H1 (cell line): Measurements from ENCODE around the gene RPAP3. TPM values are rescaled to one million over a fixed set of nuclear protein-coding genes. Genes with fewer than 3 reads are reported as not detected.

Experiments
- EZH2 ChIP-seq: fragments of 200-600 bp; sonication (generic); IDR thresholded peaks from 2 replicates; pipeline ENCODE4 v1.7.1; 2012; ENCODE audit warnings: low read depth, mild to moderate bottlenecking, moderate library complexity, low read length, inconsistent platforms; ENCODE audit not compliant: severe bottlenecking
- polyA plus RNA-seq, 7 experiments: library from polyadenylated mRNA; depleted of rRNA in 3 of 7; stranded (reverse) in 5 of 7; unstranded in 2 of 7; fragments of >200 nt in 5 of 7; fragments of 200-250 nt in 2 of 7; gene quantifications; 1 replicate in 5 of 7; 2 replicates in 1 of 7; 4 replicates in 1 of 7; pipeline versions ENCODE4 v1.2.1 to v1.2.3, GENCODE V29; 2011 to 2013; ENCODE audit warnings: missing spikeins in 2 of 7, mixed read lengths in 2 of 7
- total RNA-seq: library from RNA; stranded (reverse); fragmentation: NEBNext Ultra II Directional; extraction: Animal tissue kit (Norgen Biotek cat#: 25700); gene quantifications from 2 replicates; pipeline ENCODE4 v1.2.1, GENCODE V29; 2021
- TF ChIP-seq, protein P1 (sequence below): fragments of 300-600 bp; sonication (generic); IDR thresholded peaks from 2 replicates; pipeline ENCODE4 v1.7.1; 2012; ENCODE audit warnings: low read length, moderate library complexity, mild to moderate bottlenecking, inconsistent platforms; ENCODE audit not compliant: insufficient replicate concordance

Gene RPAP3
- total and polyA plus RNA-seq, 2 of the 8 experiments (the other 6 are each of a cell fraction or from before 2014, with no cell fraction given): 6.4 to 60.5 TPM

DNA sequence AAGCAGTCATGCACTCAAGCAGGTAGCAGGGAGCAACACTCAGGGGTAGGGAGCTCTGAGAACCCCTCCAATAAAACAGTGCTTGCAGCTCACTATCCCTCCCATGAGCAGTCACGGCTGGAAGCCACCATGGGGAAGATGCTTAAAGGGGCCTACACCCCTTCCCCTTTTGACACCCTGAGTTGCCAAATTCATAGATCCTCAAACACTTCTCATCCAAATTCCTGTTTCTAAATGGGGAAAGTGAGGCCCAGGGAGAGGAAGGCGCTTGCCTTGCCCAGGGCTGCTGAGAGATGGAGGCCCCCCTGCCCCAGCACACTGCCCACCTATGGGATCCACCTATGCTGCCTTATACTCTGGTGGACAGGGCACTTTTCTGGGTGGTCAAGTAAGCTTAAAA lies 26.7 kb upstream of the RPAP3 start (continued):
- TF ChIP-seq, protein P1, sequence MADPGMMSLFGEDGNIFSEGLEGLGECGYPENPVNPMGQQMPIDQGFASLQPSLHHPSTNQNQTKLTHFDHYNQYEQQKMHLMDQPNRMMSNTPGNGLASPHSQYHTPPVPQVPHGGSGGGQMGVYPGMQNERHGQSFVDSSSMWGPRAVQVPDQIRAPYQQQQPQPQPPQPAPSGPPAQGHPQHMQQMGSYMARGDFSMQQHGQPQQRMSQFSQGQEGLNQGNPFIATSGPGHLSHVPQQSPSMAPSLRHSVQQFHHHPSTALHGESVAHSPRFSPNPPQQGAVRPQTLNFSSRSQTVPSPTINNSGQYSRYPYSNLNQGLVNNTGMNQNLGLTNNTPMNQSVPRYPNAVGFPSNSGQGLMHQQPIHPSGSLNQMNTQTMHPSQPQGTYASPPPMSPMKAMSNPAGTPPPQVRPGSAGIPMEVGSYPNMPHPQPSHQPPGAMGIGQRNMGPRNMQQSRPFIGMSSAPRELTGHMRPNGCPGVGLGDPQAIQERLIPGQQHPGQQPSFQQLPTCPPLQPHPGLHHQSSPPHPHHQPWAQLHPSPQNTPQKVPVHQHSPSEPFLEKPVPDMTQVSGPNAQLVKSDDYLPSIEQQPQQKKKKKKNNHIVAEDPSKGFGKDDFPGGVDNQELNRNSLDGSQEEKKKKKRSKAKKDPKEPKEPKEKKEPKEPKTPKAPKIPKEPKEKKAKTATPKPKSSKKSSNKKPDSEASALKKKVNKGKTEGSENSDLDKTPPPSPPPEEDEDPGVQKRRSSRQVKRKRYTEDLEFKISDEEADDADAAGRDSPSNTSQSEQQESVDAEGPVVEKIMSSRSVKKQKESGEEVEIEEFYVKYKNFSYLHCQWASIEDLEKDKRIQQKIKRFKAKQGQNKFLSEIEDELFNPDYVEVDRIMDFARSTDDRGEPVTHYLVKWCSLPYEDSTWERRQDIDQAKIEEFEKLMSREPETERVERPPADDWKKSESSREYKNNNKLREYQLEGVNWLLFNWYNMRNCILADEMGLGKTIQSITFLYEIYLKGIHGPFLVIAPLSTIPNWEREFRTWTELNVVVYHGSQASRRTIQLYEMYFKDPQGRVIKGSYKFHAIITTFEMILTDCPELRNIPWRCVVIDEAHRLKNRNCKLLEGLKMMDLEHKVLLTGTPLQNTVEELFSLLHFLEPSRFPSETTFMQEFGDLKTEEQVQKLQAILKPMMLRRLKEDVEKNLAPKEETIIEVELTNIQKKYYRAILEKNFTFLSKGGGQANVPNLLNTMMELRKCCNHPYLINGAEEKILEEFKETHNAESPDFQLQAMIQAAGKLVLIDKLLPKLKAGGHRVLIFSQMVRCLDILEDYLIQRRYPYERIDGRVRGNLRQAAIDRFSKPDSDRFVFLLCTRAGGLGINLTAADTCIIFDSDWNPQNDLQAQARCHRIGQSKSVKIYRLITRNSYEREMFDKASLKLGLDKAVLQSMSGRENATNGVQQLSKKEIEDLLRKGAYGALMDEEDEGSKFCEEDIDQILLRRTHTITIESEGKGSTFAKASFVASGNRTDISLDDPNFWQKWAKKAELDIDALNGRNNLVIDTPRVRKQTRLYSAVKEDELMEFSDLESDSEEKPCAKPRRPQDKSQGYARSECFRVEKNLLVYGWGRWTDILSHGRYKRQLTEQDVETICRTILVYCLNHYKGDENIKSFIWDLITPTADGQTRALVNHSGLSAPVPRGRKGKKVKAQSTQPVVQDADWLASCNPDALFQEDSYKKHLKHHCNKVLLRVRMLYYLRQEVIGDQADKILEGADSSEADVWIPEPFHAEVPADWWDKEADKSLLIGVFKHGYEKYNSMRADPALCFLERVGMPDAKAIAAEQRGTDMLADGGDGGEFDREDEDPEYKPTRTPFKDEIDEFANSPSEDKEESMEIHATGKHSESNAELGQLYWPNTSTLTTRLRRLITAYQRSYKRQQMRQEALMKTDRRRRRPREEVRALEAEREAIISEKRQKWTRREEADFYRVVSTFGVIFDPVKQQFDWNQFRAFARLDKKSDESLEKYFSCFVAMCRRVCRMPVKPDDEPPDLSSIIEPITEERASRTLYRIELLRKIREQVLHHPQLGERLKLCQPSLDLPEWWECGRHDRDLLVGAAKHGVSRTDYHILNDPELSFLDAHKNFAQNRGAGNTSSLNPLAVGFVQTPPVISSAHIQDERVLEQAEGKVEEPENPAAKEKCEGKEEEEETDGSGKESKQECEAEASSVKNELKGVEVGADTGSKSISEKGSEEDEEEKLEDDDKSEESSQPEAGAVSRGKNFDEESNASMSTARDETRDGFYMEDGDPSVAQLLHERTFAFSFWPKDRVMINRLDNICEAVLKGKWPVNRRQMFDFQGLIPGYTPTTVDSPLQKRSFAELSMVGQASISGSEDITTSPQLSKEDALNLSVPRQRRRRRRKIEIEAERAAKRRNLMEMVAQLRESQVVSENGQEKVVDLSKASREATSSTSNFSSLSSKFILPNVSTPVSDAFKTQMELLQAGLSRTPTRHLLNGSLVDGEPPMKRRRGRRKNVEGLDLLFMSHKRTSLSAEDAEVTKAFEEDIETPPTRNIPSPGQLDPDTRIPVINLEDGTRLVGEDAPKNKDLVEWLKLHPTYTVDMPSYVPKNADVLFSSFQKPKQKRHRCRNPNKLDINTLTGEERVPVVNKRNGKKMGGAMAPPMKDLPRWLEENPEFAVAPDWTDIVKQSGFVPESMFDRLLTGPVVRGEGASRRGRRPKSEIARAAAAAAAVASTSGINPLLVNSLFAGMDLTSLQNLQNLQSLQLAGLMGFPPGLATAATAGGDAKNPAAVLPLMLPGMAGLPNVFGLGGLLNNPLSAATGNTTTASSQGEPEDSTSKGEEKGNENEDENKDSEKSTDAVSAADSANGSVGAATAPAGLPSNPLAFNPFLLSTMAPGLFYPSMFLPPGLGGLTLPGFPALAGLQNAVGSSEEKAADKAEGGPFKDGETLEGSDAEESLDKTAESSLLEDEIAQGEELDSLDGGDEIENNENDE: no peak
- TF ChIP-seq EZH2: no peak
- TF ChIP-seq, all 59 proteins: peak for 0
